ENCODE results near the gene MAFG. TPM values are rescaled to one million over a fixed set of nuclear protein-coding genes. Genes with fewer than 3 reads are reported as not detected.

MAFG gene
- 1 to 10 TPM; 1.1 to 4.8 (median 1.3) TPM for polyA plus RNA-seq

DNA sequence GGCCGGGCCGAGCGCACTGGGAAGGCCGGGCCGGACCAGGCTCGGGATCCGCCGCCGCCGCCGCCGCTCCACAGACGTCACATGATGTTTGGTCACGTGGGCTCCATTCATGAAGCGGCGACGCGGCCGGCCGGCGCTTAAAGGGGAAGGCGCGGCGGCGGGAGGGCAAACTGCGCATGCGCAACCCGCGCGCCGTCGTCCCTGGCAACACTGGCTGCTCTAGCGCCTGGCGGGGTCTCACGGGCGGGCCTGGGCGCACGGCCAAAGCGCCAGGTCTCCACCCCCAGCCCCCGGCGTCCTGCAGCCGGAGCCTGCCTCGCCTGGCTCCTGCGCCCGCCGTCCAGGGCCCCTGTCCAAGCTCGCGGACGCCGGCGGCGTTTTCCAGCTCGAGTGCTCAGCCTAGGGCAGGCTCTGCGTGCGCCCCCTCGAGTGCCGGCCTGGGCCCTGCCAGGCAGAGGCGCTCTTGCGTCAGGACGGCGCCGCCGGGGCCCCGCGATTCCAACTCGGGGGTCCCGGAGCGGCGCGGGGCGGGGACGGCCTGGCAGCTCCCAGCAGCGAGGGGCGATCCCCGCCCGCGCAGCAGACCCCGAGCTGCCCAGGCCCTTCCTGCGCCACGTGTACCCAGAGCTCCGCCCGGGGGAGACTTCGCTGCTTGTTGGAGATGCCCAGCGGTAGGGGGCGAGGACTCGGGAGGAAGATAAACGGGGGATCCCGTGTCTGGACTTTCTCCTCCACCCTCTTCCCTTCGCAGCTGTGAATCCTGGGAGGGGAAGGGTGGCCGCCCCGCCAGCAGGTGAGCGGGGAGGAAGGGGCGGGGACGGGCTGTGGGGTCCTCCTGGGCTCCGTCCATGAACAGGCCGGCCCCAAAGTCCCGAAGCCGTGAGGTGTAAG is at the start of gene MAFG:
MAFG (minus strand) TSS at position 83 of the 891 bp plus-strand sequence. CDS start 4,550 bp downstream, outside the sequence.
- Mint-ChIP-seq H3K27me3 (ENCODE audit: low read depth in 3 of 3) (peaks cover 3 to 9% (median 6%) of the 10 kb centered on the region in 3 donors), H3K27ac (peak within 1 kb of the TSS in 5 of 6 donors; percentile 40 to 64 (median 46)), H3K4me1 (peaks cover 7 to 12% of the 10 kb centered on the region in 2 donors), H3K9me3 (no peaks in the 10 kb centered on the region), H3K4me3 (peak within 1 kb of the TSS; percentile 69 to 81 (median 73)), H3K36me3 (no peaks in the 10 kb centered on the region)
- DNase-seq, result peak; percentile 90 to 93 (median 92)

DNA sequence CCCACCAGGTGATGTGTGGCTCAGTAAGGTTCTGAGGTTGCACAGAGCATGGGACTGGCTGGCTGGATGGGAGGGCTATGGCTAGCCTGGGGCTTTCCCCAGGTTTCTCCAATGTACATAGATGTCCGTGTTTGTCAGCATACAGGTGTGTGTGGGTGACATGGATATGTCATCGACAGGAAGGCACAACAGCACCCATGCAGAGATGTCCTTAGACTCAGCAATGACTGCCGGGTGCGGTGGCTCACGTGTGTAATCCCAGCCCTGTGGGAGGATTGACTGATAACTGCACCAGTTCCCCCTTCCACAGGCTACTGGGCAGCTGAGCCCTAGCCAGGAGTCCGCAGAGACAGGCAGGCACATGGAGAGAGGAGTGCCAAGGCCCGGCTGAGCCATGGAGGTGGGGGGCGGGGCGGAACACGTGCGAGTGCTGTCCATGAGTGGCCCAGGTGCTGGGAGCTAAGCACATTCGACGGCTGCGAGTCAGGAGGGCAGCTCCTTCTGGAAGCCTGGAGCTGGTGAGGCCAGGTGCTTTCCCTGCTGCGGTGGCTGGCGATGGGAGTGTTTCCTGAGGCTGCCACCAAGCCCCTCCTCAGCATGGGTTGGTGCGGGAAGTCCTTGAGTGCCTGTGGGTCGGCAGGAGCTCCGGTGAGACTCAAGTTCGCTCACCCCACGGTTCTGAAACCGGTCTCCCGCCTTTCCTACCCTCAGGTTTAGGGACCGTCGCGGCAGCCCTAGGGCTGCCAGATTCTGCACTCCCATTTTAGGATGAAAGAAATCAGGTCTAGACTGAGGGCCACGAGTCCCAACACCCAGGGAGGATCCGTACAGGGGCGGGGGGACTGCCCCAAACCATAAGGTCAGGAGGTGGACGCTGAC is 49.0 kb upstream of the MAFG start:
- peak overlapping the region; percentile 84 to 98 (median 95) for H3K27ac Mint-ChIP-seq
- peak overlapping the region; percentile 91 to 96 (median 96) for H3K4me3 Mint-ChIP-seq
- H3K9me3 Mint-ChIP-seq, result peaks cover 0 to 2% (median 0%) of the 10 kb centered on the region in 6 donors
- DNase-seq, result no peak
- H3K36me3 Mint-ChIP-seq, result peaks cover 0 to 8% (median 4%) of the 10 kb centered on the region in 3 donors
- H3K27me3 Mint-ChIP-seq (ENCODE audit: low read depth in 3 of 3), result peaks cover 6 to 15% (median 10%) of the 10 kb centered on the region in 3 donors
- peaks cover 20 to 28% of the 10 kb centered on the region in 2 donors for H3K4me1 Mint-ChIP-seq

- peaks cover 0 to 2% (median 0%) of the 10 kb centered on the region in 6 donors for H3K9me3 Mint-ChIP-seq
- no peak overlapping the region for H3K27ac Mint-ChIP-seq
- H3K27me3 Mint-ChIP-seq (ENCODE audit: low read depth in 3 of 3), result peaks cover 3 to 15% (median 7%) of the 10 kb centered on the region in 3 donors
- no peak overlapping the region for H3K4me3 Mint-ChIP-seq
- peaks cover 0 to 4% (median 0%) of the 10 kb centered on the region in 3 donors for H3K36me3 Mint-ChIP-seq
- peaks cover 8 to 9% of the 10 kb centered on the region in 2 donors for H3K4me1 Mint-ChIP-seq
- DNase-seq, result no peak
Measured at GRCh38 chr17:81973432-81973831, 45.9 kb upstream of the MAFG start.

DNA sequence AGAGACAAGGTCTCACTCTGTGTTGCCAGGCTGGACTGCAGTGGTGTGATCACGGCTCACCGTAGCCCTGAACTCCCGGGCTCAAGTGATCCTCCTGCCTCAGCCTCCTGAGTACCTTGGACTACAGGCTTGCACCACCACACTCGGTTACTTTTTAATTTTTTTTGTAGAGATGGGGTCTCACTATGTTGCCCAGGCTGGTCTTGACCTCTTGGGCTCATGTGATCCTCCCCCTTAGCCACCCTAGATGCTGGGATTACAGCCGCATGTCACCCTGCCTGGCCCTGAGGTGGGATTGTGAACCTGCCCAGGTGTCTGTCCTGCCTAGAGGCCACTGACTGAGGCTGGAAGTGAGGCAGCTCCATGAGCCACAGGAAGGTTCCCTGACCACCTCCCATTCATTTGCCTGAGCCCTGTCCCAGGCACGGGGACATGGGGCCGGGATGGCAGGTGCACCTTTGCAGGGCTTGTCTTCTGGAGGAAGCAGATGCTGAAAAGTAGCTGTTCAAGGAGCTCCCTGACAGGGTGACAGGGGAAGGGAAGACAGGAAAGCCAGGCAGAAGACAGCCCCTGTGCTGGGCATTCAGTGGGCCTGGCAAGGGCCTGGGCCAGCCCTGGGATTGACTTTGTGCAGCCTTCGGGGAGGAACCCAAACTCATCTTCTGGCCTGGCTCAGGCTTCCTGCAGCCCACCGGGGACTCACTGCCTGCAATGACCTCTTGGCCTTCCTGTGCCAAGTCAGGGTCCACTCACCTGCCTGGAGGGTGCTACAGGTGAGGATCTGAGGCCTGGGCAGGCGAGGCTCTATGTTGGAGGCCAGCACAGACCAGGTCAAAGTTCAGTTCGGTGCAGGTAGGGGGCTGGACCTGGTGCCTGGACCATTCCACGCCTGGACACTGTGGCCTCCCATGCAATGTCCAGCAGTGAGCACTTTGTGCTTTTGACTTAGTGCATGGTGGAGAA is 41.6 kb upstream of the MAFG start:
- no peak for DNase-seq
- peak overlapping the region in 1 of 5 donors; percentile 39 for H3K4me3 Mint-ChIP-seq
- H3K27me3 Mint-ChIP-seq (ENCODE audit: low read depth in 3 of 3), result peaks cover 0 to 7% (median 3%) of the 10 kb centered on the region in 3 donors
- no peak overlapping the region for H3K27ac Mint-ChIP-seq
- no peaks in the 10 kb centered on the region for H3K9me3 Mint-ChIP-seq
- H3K4me1 Mint-ChIP-seq, result peaks cover 0 to 3% of the 10 kb centered on the region in 2 donors
- peaks cover 0 to 4% (median 0%) of the 10 kb centered on the region in 3 donors for H3K36me3 Mint-ChIP-seq

DNA sequence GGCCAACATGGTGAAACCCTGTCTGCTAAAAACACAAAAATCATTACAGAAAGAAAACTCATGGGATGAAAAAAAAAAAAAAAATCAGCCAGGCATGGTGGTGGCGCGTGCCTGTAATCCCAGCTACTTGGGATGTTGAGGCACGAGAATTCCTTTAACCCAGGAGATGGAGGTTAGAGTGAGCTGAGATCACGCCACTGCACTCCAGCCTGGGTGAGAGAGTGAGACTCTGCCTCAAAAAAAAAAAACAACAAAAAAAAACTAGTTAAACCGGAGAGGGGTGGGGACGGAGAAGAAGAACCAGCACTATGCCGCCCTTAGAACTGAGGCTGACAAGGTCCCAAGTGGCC is 40.8 kb upstream of the MAFG start:
- Mint-ChIP-seq H3K9me3 (no peaks in the 10 kb centered on the region), H3K36me3 (peaks cover 0 to 4% (median 0%) of the 10 kb centered on the region in 3 donors), H3K27me3 (ENCODE audit: low read depth in 3 of 3) (peaks cover 3 to 8% (median 4%) of the 10 kb centered on the region in 3 donors), H3K4me1 (peaks cover 0 to 3% of the 10 kb centered on the region in 2 donors), H3K4me3 (peak overlapping the region in 2 of 5 donors; percentile 18 to 33), H3K27ac (no peak overlapping the region)
- DNase-seq, result no peak

DNA sequence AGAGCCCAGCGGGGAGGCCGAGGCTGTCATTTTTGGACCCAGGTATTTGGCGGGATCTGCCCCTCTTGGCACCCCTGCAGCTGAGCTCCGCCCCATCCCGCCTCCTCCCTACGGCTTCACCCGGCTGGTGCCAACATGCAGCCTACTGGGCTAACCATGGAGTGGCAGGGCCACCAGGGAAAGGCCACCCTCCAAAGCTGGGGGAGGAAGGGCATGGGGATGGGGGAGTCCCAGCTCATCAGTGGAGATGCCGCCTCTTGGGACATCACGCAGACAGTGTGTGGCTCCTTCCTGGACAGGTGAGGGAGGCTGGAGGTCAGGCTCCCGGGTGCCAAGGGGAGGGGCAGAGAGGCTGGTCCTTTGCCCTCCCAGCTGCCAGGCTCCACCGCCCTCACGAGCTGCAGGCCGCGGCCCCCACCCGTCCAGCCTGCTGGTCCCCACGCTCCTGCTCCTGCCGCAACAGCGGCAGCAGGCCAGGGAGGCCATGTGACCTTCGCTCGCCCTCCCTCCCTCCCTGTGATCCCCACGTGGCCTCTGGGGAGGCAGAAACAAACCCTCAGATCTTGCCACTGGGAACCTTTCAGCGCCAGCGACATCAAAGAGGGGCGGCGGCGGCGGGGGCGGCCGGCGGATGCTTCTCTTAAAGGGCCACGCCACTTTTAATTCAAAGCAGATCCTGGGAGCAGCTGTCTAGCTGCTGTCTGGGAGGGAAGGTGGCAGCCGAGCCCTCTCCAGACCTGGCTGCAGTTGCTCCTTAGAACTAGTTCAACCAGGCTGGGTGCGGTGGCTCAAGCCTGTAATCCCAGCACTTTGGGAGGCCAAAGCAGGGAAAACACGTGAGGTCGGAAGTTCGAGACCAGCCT is 40.2 kb upstream of the MAFG start:
- H3K36me3 Mint-ChIP-seq, result peaks cover 0 to 4% (median 0%) of the 10 kb centered on the region in 3 donors

DNA sequence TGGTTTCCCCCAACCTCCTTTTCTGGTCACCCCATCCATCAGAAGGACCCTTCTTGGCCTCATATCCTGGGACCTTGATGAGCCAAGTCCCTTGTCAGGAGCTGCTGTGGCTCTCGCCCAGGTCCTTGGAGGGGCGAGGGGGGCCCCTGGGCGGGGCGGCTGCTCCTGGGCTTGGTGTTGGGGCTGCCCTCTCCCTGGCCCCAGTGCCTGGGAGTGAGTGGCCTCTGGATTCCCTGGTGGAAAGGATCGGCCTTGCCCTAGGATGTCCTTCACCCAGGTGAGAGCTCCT is 39.7 kb upstream of the MAFG start:
- Mint-ChIP-seq H3K36me3 (peaks cover 0 to under 1% (median 0%) of the 10 kb centered on the region in 3 donors), H3K9me3 (no peaks in the 10 kb centered on the region), H3K4me3 (no peak overlapping the region), H3K4me1 (peaks cover 0 to 6% of the 10 kb centered on the region in 2 donors), H3K27ac (no peak overlapping the region), H3K27me3 (ENCODE audit: low read depth in 3 of 3) (peaks cover 6 to 14% (median 12%) of the 10 kb centered on the region in 3 donors)
- DNase-seq, result no peak

More for the DNA sequence above, 40.2 kb upstream of the MAFG start:
- Mint-ChIP-seq H3K4me3 (peak overlapping the region; percentile 3 to 51 (median 33)), H3K4me1 (peaks cover 0 to 3% of the 10 kb centered on the region in 2 donors), H3K9me3 (no peaks in the 10 kb centered on the region), H3K27ac (peak overlapping the region in 1 of 6 donors; percentile 50), H3K27me3 (ENCODE audit: low read depth in 3 of 3) (peaks cover 4 to 11% (median 7%) of the 10 kb centered on the region in 3 donors)
- peak; percentile 51 to 57 (median 52) for DNase-seq

GRCh38 chr17:81966343-81967243 is 39.1 kb upstream of the MAFG start:
- Mint-ChIP-seq H3K4me1 (peaks cover 0 to 6% of the 10 kb centered on the region in 2 donors), H3K27ac (no peak overlapping the region), H3K9me3 (no peaks in the 10 kb centered on the region), H3K4me3 (no peak overlapping the region), H3K27me3 (ENCODE audit: low read depth in 3 of 3) (peaks cover 6 to 15% (median 12%) of the 10 kb centered on the region in 3 donors), H3K36me3 (no peaks in the 10 kb centered on the region)
- no peak for DNase-seq

DNA sequence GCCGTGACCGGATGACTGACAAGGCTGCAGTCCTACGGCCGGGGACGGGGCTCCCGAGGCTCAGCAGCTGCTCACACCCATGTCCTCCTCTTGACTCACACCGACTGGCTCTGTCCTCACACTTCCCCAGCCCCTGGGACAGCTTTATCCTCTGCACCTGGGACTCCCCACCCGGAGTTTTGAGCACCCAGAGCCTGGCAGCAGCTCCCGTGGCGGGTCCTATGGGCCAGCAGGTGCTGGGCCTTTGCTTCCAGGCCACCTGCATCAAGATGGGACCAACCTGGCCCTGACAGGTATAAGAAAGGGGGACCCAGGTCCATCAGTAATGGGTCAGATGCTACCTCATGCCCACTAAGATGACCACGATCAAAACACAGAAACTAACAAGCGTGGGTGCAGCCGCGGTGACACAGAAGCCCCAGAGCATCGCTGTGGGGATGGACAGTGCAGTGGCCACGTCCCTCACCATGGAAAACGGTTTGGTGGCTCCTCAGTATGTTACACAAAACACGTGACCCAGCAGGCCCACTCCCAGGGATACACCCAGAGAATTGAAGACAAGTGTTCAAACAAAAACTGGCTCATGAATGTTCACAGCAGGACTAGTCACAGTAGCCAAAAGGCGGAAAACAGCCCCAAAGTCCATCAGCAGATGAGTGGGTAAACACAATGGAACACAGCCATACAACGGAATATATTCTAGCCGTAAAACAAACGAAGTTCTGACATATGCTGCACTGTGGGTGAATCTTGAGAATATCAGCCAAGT is 36.7 kb upstream of the MAFG start:
- H3K4me1 Mint-ChIP-seq, result peaks cover 0 to 6% of the 10 kb centered on the region in 2 donors
- no peaks in the 10 kb centered on the region for H3K9me3 Mint-ChIP-seq
- no peak for DNase-seq
- H3K4me3 Mint-ChIP-seq, result no peak overlapping the region
- peaks cover 6 to 15% (median 12%) of the 10 kb centered on the region in 3 donors for H3K27me3 Mint-ChIP-seq (ENCODE audit: low read depth in 3 of 3)
- no peaks in the 10 kb centered on the region for H3K36me3 Mint-ChIP-seq
- no peak overlapping the region for H3K27ac Mint-ChIP-seq

GRCh38 chr17:81962499-81963441 is 35.2 kb upstream of the MAFG start:
- H3K4me1 Mint-ChIP-seq, result peaks cover 0 to 9% of the 10 kb centered on the region in 2 donors
- H3K27me3 Mint-ChIP-seq (ENCODE audit: low read depth in 3 of 3), result peaks cover 16 to 18% (median 18%) of the 10 kb centered on the region in 3 donors
- H3K9me3 Mint-ChIP-seq, result no peaks in the 10 kb centered on the region
- H3K36me3 Mint-ChIP-seq, result no peaks in the 10 kb centered on the region
- peak overlapping the region in 3 of 5 donors; percentile 38 to 70 (median 56) for H3K4me3 Mint-ChIP-seq
- DNase-seq, result no peak
- H3K27ac Mint-ChIP-seq, result no peak overlapping the region
